K562 treated with DMSO at 1 percent for 48 hours (cell line): ENCODE results near the gene ACAA1. TPM values are rescaled to one million over a fixed set of nuclear protein-coding genes. Genes with fewer than 3 reads are reported as not detected.

Experiments used
- total RNA-seq: library from RNA; unstranded; fragments of 300-600 nt; gene quantifications from 2 replicates; pipeline ENCODE4 v1.2.3, GENCODE V29; 2022; ENCODE audit warnings: low replicate concordance; ENCODE audit errors: extremely low read depth

Gene ACAA1
- not detected in 2 replicates for total RNA-seq

GRCh38 chr3:38136777-38137614 is at the start of gene ACAA1:
TSS of gene ACAA1 (minus strand) at chr3:38137127. CDS start at chr3:38137035, 92 bp downstream.

GRCh38 chr3:38164952-38165721 is 28.2 kb upstream of the ACAA1 start, which contains the start of gene OXSR1:
TSS of gene OXSR1 (plus strand) at chr3:38165537. CDS start at chr3:38165877, 340 bp downstream.

GRCh38 chr3:38138349-38139190 is 1.6 kb upstream of the ACAA1 start, which contains the start of gene MYD88:
TSS of gene MYD88 (plus strand) at chr3:38138661. CDS start at chr3:38138701, 40 bp downstream.

Other genes starting within 250 kb of the ACAA1 start
- gene VILL, start 146.3 kb downstream of the ACAA1 start, total RNA-seq, result not detected in 2 replicates
- gene PLCD1, start 107.5 kb downstream of the ACAA1 start, total RNA-seq, result not detected in 2 replicates
- not detected in 2 replicates for gene DLEC1, start 97.9 kb downstream of the ACAA1 start, total RNA-seq
- 365 TPM in 1 of 2 replicates, not detected in the other for gene MYD88, start 1.5 kb upstream of the ACAA1 start, total RNA-seq
- gene OXSR1, start 28.4 kb upstream of the ACAA1 start, total RNA-seq, result not detected in 2 replicates
- gene SLC22A13, start 128.7 kb upstream of the ACAA1 start, total RNA-seq, result not detected in 2 replicates
- gene SLC22A14, start 145.2 kb upstream of the ACAA1 start, total RNA-seq, result not detected in 2 replicates
- not detected in 2 replicates for gene XYLB, start 209.7 kb upstream of the ACAA1 start, total RNA-seq